Hair follicle dermal papilla cell (primary cell): ENCODE data around the gene COL13A1. TPM values are rescaled to one million over a fixed set of nuclear protein-coding genes. Genes with fewer than 3 reads are reported as not detected.

ENCODE experiments used
- total RNA-seq: library from RNA; depleted of rRNA; stranded (reverse); fragments of >200 nt; gene quantifications from 2 replicates; pipeline ENCODE4 v1.2.3, GENCODE V29; 2012

COL13A1 gene
- 9.5 and 15.4 TPM in 2 replicates for total RNA-seq

GRCh38 chr10:69801434-69802315 is at the start of gene COL13A1:
TSS of gene COL13A1 (plus strand) at chr10:69801906. CDS start at chr10:69802424, 518 bp downstream.

Other genes starting within 250 kb of the COL13A1 start
- not detected in 2 replicates for gene NEUROG3, start 228.5 kb upstream of the COL13A1 start, total RNA-seq
- not detected in 2 replicates for gene FAM241B, start 171.7 kb upstream of the COL13A1 start, total RNA-seq